GM13976 (cell line): ENCODE measurements around the gene RYR3.

Source experiments
- DNase-seq: peaks from one replicate; pipeline ENCODE4 v3.0.0; 2012; ENCODE audit warnings: low spot score
- in situ Hi-C: fragments of 300-500 bp; cut with MboI; formaldehyde crosslinking; loops from one replicate; pipeline ENCODE4 v1.12.0; 2022; ENCODE audit warnings: low sequenced_read_pairs, mixed read lengths, inconsistent platforms; ENCODE audit not compliant: unreplicated experiment
- TF ChIP-seq, protein P1 (sequence below): IDR thresholded peaks from 2 replicates; pipeline ENCODE4 v1.5.1; 2012; ENCODE audit warnings: borderline replicate concordance, mild to moderate bottlenecking; ENCODE audit not compliant: insufficient read depth; ENCODE audit errors: extremely low read depth, missing control alignments, control extremely low read depth

The RYR3 gene

DNA sequence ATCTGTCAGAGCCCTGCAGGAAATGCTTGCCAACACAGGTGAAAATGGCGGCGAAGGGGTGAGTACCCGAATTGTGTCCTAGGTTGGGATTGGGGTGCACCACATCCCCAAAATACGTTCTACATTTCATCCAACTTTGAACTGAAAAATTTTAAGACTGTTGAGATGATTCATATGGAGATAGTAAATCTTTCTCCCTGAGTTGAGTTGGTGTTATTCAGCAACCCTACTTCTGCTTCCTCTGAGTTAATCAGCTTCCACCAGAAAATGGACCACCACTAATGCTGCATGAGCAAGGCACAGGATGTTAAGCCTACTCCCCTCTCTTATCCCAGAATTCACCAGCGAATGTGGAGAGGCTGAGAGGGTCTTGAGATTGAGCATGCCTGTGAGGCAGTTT is 192.9 kb downstream of the RYR3 start:
- DNase-seq: no peak
- in situ Hi-C loops: no loop called here

DNA sequence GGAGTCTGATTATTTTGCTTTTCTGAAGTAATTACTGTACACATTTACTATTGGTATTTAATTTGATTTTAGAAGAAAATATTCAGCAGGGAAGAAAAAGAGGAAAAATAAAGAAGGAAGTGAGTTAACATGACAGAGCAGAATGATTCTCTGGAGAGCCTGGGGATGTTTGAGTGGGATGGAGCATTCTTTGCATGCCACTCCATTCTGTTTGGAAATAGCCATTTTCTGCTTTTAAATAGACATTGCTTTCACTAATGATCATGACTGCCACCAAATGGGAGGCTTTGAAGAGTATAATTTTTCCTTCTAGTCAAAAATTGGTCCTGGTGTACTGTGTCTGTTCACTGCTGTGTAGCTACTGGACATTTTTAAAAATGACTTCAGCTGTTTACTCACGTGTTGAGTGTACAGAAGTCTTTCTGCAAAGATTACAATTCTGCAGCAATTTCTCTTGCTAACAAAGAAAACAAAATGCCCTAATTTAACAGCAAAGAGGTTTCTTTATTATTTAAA is 196.1 kb downstream of the RYR3 start:
- in situ Hi-C loops: no loop called here
- TF ChIP-seq, protein P1, sequence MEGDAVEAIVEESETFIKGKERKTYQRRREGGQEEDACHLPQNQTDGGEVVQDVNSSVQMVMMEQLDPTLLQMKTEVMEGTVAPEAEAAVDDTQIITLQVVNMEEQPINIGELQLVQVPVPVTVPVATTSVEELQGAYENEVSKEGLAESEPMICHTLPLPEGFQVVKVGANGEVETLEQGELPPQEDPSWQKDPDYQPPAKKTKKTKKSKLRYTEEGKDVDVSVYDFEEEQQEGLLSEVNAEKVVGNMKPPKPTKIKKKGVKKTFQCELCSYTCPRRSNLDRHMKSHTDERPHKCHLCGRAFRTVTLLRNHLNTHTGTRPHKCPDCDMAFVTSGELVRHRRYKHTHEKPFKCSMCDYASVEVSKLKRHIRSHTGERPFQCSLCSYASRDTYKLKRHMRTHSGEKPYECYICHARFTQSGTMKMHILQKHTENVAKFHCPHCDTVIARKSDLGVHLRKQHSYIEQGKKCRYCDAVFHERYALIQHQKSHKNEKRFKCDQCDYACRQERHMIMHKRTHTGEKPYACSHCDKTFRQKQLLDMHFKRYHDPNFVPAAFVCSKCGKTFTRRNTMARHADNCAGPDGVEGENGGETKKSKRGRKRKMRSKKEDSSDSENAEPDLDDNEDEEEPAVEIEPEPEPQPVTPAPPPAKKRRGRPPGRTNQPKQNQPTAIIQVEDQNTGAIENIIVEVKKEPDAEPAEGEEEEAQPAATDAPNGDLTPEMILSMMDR: no peak
- DNase-seq: no peak

More for the DNA sequence above, 192.9 kb downstream of the RYR3 start:
- TF ChIP-seq, protein P1: no peak

DNA sequence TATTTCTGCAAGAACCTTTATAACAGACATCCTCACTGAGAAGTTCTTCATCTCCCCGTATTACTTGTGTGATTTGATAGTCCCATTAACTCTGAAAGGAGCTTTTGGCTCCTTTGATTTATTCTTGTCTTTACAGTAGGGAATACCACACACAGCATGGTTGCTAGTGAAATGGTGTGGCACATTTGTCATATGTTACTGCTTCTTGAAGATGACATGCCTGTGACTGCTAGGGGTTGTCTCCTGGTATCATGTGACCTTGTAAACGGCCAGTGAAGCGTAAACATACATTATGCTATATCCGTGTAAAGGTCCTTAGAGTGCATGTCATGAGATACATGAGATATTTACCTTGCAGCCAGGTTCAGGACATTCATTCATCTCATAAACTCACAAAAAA is 197.9 kb downstream of the RYR3 start:
- in situ Hi-C loops: no loop called here
- TF ChIP-seq, protein P1: no peak
- DNase-seq: no peak

DNA sequence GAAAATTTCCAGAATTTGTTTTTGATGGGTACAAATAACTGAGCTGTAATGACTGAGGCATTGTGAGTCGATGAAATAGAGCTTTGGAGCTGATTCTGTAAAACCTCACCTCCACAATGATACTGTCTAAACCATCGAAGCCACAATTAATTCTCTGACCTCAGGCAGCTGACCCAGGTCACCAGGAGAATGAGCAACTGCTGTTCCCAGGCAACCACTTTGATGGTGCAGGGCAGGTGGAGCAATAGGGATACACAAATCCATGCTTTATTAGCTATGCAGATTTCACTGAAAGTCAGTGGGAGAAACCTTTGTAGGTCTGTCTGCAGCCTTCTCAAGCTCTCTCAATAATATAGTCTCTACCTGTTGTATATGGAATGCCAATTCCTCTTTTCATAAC is 204.4 kb downstream of the RYR3 start:
- in situ Hi-C loops: no loop called here
- TF ChIP-seq, protein P1: no peak
- no peak for DNase-seq

DNA sequence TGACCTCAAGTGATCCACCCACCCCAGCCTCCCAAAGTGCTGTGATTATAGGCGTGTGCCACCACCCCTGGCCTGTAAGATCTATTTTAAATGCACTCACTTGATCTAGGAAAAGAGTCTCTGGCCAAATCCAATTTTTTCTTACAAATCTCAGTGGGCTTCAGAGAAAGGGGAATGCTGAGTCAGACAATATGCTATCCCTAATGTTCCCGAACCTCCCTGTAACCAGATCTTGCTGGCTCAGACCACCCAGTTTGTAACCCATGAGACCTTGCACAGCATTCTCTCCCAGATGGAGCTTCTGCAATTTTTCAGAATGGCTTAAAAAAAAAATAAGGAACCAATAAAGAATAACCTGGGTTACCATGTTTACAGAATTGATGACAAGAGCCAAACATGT is 205.8 kb downstream of the RYR3 start:
- TF ChIP-seq, protein P1: no peak
- no peak for DNase-seq
- in situ Hi-C loops: no loop called here

DNA sequence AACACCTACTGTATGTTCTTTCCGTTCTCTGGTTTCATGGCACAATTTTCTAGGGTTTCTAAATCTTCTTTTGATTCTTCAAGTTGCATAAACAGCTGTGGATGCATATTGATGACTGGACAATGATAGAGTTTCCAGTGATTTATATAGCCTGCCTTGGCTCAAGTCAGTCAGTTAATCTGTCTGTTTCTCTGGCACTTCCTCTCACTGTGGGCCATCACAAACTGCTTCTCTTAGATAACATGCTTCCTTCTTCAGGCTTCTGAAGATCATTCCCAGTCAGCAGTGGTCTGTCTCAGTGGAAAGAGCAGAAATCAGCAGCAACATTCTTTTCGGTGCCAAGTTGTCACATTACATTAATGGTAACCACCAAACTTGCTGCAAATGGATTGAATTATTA is 207.2 kb downstream of the RYR3 start:
- no peak for DNase-seq
- TF ChIP-seq, protein P1: no peak
- in situ Hi-C loops: no loop called here

DNA sequence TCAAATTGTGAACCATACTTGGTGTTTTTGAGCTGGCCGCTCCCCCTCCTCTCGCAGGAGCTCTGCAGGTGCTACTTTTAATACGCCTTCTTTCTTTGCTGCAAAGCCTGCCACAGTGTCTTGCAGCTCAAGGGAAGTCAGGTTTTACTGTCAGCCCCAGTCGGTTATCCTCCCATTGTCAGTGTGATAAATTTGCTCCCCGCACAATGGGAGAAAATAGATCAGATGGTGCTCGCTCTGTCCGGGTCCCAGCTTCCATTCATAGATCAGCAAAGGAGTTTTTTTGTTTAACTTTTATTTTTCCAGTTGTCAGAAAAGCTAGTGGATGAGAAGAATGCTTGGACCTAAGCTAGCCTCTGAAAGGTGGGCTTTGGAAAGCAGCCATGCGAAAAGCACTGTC is 207.7 kb downstream of the RYR3 start:
- TF ChIP-seq, protein P1: no peak
- in situ Hi-C loops: no loop called here
- no peak for DNase-seq
